ENCODE data around the gene TMEM212.

Gene TMEM212

GRCh38 chr3:171842864-171843518 is at the start of gene TMEM212:
Gene TMEM212 (plus strand): TSS chr3:171843349. CDS start chr3:171843384, 35 bp downstream.
- no peak for DNase-seq (ENCODE audit: extremely low read depth, low read depth)
- TF ChIP-seq, protein P1, sequence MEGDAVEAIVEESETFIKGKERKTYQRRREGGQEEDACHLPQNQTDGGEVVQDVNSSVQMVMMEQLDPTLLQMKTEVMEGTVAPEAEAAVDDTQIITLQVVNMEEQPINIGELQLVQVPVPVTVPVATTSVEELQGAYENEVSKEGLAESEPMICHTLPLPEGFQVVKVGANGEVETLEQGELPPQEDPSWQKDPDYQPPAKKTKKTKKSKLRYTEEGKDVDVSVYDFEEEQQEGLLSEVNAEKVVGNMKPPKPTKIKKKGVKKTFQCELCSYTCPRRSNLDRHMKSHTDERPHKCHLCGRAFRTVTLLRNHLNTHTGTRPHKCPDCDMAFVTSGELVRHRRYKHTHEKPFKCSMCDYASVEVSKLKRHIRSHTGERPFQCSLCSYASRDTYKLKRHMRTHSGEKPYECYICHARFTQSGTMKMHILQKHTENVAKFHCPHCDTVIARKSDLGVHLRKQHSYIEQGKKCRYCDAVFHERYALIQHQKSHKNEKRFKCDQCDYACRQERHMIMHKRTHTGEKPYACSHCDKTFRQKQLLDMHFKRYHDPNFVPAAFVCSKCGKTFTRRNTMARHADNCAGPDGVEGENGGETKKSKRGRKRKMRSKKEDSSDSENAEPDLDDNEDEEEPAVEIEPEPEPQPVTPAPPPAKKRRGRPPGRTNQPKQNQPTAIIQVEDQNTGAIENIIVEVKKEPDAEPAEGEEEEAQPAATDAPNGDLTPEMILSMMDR (IDR thresholded peaks at IDR 0.05; ENCODE audit: low read depth, low read length, missing control alignments) = no peak
- no peak within 1 kb of the TSS for H3K4me3 ChIP-seq (replicated peaks; ENCODE audit: low read depth, low read length)

DNA sequence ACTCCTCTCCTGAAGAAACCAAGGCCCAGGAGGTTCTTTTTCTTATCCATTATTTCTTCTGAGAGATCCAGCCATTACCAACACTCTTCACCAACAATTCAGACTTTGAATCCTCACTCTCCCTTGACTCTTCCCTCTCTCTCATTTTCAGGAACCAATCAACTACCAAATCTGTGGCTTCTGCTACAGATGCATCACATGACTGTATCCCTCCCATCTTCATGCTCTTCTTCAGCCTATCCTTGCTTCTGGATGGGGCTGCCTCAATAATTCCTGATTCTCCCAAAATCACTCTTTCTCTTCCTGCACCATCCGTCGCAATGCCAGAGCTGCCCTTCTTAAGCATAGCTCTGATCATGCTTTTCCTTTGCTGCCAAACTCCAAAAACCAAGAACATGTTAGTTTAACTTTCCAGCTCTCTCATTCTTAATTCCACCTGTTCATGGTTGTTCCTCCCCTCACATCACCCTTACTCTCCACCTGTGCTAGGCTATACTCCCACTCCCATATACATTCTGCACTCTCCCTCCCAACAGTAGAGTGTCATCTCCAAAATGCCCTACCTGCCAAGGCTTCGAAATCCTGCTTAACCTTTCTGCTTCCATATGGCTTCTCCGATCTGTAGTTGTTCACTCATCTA is 46.4 kb upstream of the TMEM212 start:
- TF ChIP-seq, protein P1 (IDR thresholded peaks at IDR 0.05; ENCODE audit: low read depth, low read length, missing control alignments) = no peak
- no peak overlapping the region for H3K4me3 ChIP-seq (replicated peaks; ENCODE audit: low read depth, low read length)
- no peak for DNase-seq (ENCODE audit: extremely low read depth, low read depth)

DNA sequence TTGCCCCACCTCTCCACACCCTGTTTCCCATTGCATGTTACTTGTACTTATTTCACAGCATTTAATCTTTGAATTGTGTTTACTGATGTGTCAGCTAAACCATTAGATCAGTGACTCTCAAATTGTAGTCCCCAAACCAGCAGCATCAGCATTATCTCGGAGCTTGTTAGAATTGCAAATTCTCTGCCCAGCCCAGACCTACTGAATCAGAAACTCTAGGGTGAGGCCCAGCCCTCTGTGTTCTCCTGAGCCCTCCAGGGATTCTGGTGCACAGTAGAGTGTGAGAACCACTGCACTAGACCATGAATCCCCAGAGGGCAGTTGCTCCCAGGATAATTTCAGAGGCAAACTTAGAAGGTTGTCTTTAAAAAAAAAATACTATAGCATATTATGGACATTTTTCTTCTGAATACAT is 45.9 kb upstream of the TMEM212 start:
- DNase-seq (ENCODE audit: extremely low read depth, low read depth) = no peak
- TF ChIP-seq, protein P1 (IDR thresholded peaks at IDR 0.05; ENCODE audit: low read depth, low read length, missing control alignments) = no peak
- H3K4me3 ChIP-seq (replicated peaks; ENCODE audit: low read depth, low read length) = no peak overlapping the region

- DNase-seq (ENCODE audit: extremely low read depth, low read depth) = no peak
- TF ChIP-seq, protein P1 (IDR thresholded peaks at IDR 0.05; ENCODE audit: low read depth, low read length, missing control alignments) = no peak
- H3K4me3 ChIP-seq (replicated peaks; ENCODE audit: low read depth, low read length) = no peak overlapping the region
Observed at GRCh38 chr3:171797873-171798272, 45.3 kb upstream of the TMEM212 start.

GRCh38 chr3:171799501-171799900 is 43.6 kb upstream of the TMEM212 start:
- TF ChIP-seq, protein P1 (IDR thresholded peaks at IDR 0.05; ENCODE audit: low read depth, low read length, missing control alignments) = no peak
- no peak for DNase-seq (ENCODE audit: extremely low read depth, low read depth)
- H3K4me3 ChIP-seq (replicated peaks; ENCODE audit: low read depth, low read length) = no peak overlapping the region

GRCh38 chr3:171801738-171802589 is 41.2 kb upstream of the TMEM212 start:
- no peak overlapping the region for H3K4me3 ChIP-seq (replicated peaks; ENCODE audit: low read depth, low read length)
- no peak for DNase-seq (ENCODE audit: extremely low read depth, low read depth)
- TF ChIP-seq, protein P1 (IDR thresholded peaks at IDR 0.05; ENCODE audit: low read depth, low read length, missing control alignments) = no peak
